Measurements from ENCODE around the gene SEC23IP. TPM values are rescaled to one million over a fixed set of nuclear protein-coding genes. Genes with fewer than 3 reads are reported as not detected.

SEC23IP gene
- 10 to 100 TPM; 37.7 to 75.2 TPM for total RNA-seq

DNA sequence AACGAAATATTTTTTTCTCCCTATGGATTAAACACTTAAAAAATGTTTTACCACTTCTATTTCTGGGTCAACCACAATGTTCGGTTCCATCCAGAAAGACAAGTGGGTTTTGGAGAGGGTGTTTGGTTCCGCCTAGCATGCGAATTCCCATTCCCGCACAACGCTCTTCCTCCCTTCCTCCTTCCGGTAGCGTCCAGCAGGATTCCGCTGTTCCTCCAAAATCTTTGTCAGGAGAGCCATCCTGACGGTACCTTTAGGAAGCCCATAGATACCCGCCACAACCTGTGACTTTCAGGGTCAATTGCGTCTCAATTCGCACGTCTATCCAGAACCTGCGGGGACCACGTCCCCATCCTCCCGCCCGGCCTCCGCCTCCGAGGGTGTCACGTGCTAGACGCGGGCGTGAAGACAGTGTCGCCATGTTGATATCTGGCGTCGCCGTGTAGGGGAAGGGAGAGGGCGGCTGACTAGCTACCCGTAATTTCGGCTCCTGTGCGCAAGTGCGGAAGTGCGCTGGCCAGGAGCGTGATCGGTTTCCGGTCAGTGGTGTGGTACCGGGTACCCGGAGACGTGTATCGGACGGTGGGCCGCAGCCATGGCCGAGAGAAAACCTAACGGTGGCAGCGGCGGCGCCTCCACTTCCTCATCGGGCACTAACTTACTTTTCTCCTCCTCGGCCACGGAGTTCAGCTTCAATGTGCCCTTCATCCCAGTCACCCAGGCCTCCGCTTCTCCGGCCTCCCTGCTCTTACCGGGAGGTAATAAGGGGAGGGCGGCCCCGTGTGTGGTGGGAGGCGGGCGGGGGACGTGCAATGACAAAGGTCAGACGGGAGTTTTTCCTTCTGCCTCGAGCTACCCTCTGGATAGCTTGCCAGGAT lies at the start of gene SEC23IP:
TSS of gene SEC23IP (plus strand) at position 543 of the 878 bp plus-strand sequence. CDS start at position 596, 53 bp downstream.
- H3K27ac ChIP-seq = peak within 1 kb of the TSS; percentile 76 to 81
- peak; percentile 96 for DNase-seq (ENCODE audit: low spot score)
- H3K27me3 ChIP-seq (replicated peaks; ENCODE audit: insufficient read depth) = no peaks in the 10 kb centered on the region
- H3K4me3 ChIP-seq = peak within 1 kb of the TSS; percentile 58 to 60
- under 1% methylated on average over 60 of the region's 61 CpGs for WGBS
- H3K9me3 ChIP-seq = no peaks in the 10 kb centered on the region
- no peaks in the 10 kb centered on the region for H3K36me3 ChIP-seq
- peaks cover 17% of the 10 kb centered on the region for H3K4me1 ChIP-seq (replicated peaks)
- TF ChIP-seq POLR2AphosphoS5 (IDR thresholded peaks at IDR 0.05) = peak; percentile 99
- TF ChIP-seq POLR2A (IDR thresholded peaks at IDR 0.05) = peak; percentile 63
- TF ChIP-seq, protein P1, sequence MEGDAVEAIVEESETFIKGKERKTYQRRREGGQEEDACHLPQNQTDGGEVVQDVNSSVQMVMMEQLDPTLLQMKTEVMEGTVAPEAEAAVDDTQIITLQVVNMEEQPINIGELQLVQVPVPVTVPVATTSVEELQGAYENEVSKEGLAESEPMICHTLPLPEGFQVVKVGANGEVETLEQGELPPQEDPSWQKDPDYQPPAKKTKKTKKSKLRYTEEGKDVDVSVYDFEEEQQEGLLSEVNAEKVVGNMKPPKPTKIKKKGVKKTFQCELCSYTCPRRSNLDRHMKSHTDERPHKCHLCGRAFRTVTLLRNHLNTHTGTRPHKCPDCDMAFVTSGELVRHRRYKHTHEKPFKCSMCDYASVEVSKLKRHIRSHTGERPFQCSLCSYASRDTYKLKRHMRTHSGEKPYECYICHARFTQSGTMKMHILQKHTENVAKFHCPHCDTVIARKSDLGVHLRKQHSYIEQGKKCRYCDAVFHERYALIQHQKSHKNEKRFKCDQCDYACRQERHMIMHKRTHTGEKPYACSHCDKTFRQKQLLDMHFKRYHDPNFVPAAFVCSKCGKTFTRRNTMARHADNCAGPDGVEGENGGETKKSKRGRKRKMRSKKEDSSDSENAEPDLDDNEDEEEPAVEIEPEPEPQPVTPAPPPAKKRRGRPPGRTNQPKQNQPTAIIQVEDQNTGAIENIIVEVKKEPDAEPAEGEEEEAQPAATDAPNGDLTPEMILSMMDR (IDR thresholded peaks at IDR 0.05) = peak in 2 of 4 experiments; percentile 29 to 39
- intact Hi-C loops (cut with DNase I) = no loop called here

DNA sequence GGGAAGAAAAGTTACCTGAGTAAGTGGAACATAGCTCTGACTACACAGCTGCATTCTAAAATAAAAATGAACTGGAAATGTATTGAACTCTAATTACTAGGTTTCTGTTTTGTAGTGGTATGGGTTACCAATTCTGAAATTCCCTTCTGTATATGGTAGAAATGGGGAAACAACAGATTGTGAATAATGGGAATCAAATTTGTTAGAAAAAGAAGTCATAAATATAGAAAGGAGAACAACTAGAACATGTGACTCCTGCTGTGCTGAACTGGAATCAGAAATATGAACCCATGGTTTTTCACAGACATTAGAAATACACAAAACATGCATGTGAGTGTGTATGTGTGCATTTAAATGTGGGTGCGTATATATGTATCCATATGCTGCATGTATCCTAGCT lies 46.9 kb upstream of the SEC23IP start:
- Histone ChIP-seq H3K4me1 (replicated peaks) (no peaks in the 10 kb centered on the region), H3K4me3 (no peak overlapping the region), H3K9me3 (no peaks in the 10 kb centered on the region), H3K27ac (no peak overlapping the region), H3K36me3 (peaks cover 3 to 8% of the 10 kb centered on the region in 2 donors), H3K27me3 (replicated peaks; ENCODE audit: insufficient read depth) (no peaks in the 10 kb centered on the region)
- intact Hi-C loops (cut with DNase I) = no loop called here
- WGBS = 100% methylated on average over 1 of the region's 1 CpG
- no peak for DNase-seq (ENCODE audit: low spot score)
- no peak for TF ChIP-seq POLR2AphosphoS5 (IDR thresholded peaks at IDR 0.05)
- TF ChIP-seq, protein P1 (IDR thresholded peaks at IDR 0.05) = no peak
- no peak for TF ChIP-seq POLR2A (IDR thresholded peaks at IDR 0.05)

DNA sequence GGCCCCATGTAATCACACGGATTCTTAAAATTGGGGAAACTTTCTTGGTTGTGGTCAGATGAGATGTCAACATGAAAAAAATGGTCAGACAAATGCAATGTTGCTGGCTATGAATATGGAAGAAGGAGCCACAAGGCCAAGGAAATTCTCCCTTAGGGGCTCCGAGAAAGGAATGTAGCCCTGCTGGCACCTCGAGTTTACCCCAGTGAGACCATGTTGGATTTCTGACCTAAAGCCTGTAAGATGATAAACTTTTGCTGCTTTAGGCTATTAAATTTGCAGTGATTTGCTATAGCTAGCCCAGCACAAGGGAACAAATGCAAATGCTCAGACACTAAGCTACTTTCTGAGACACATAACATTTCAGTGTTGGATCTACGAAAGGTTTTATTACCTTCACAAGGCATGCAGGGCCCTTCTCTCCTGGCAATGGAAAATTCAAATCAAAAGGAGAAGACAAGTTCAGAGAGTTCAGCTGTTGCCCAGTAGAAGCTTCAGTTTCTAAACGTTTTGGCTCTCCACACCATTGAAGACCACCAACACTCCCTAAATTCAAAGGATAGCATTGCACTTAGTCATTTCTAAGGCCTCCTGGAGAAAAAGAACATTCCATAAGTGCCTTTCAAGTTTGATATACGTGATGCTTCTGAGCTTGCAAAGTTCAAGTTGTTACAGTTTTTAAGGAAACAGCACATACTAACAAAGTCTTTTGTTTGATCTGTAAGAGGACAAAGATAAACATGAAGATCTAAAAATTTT lies 43.3 kb upstream of the SEC23IP start:
- no peak overlapping the region for H3K4me3 ChIP-seq
- H3K9me3 ChIP-seq = no peaks in the 10 kb centered on the region
- TF ChIP-seq POLR2AphosphoS5 (IDR thresholded peaks at IDR 0.05) (no peak), POLR2A (IDR thresholded peaks at IDR 0.05) (no peak)
- TF ChIP-seq, protein P1 (IDR thresholded peaks at IDR 0.05) = no peak
- peaks cover 0 to 8% of the 10 kb centered on the region in 2 donors for H3K36me3 ChIP-seq
- H3K27ac ChIP-seq = no peak overlapping the region
- no peak for DNase-seq (ENCODE audit: low spot score)
- H3K4me1 ChIP-seq (replicated peaks) = no peaks in the 10 kb centered on the region
- WGBS = 65% methylated on average over 6 of the region's 6 CpGs
- intact Hi-C loops (cut with DNase I) = no loop called here
- H3K27me3 ChIP-seq (replicated peaks; ENCODE audit: insufficient read depth) = no peaks in the 10 kb centered on the region

DNA sequence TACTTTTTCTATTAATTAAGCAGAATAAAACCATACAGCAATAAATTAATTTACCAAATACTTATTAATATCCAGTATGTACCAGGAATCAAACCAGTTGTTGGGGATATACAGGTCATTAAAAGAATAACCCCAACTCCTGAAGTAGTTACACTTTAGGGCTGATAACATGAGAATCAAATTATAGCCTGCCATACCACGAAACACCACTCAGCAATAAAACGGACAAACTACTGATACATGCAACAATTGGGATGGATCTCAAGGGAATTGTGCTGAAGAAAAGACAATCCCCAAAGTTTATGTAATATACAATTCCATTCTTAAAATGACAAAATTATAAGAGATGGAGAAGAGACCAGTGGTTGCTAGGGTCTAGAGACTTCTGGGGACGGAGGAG lies 42.6 kb upstream of the SEC23IP start:
- 96% methylated on average over 3 of the region's 3 CpGs for WGBS
- intact Hi-C loops (cut with DNase I) = no loop called here
- Histone ChIP-seq H3K36me3 (peaks cover 0 to 8% of the 10 kb centered on the region in 2 donors), H3K9me3 (no peaks in the 10 kb centered on the region), H3K4me1 (replicated peaks) (no peaks in the 10 kb centered on the region), H3K4me3 (no peak overlapping the region), H3K27ac (no peak overlapping the region), H3K27me3 (replicated peaks; ENCODE audit: insufficient read depth) (no peaks in the 10 kb centered on the region)
- TF ChIP-seq, protein P1 (IDR thresholded peaks at IDR 0.05) = no peak
- TF ChIP-seq POLR2A (IDR thresholded peaks at IDR 0.05) (no peak), POLR2AphosphoS5 (IDR thresholded peaks at IDR 0.05) (no peak)
- DNase-seq (ENCODE audit: low spot score) = no peak

Data from prostate gland (tissue), 2 donors.